Astrocyte (in vitro differentiated cells and primary cell): Measurements from ENCODE around the gene SYNM. TPM values are rescaled to one million over a fixed set of nuclear protein-coding genes. Genes with fewer than 3 reads are reported as not detected.

Experiments used
- DNase-seq: peaks from one replicate; pipeline ENCODE4 v3.0.0-alpha.2; 2010; ENCODE audit warnings: low read depth
- FAIRE-seq: peaks from 2 replicates; lab custom pipeline; 2011; peaks lifted over from hg19 to GRCh38; lab: Jason Lieb, UNC
- H2AFZ ChIP-seq: 2 replicates; pipeline ENCODE4 v1.6.0; 2012; ENCODE audit warnings: low read depth, low read length, inconsistent platforms
- H3K27ac ChIP-seq: 2 replicates; pipeline ENCODE4 v1.5.1; 2011; ENCODE audit warnings: low read depth, low read length, inconsistent platforms
- H3K27me3 ChIP-seq: 2 replicates; pipeline ENCODE4 v1.6.0; 2011; ENCODE audit warnings: low read length, inconsistent platforms; ENCODE audit not compliant: insufficient read depth
- H3K36me3 ChIP-seq: 2 replicates; pipeline ENCODE4 v1.5.1; 2011; ENCODE audit warnings: low read length, inconsistent platforms; ENCODE audit not compliant: insufficient read depth
- H3K4me1 ChIP-seq: 2 replicates; pipeline ENCODE4 v1.5.1; 2011; ENCODE audit warnings: low read length, inconsistent platforms; ENCODE audit not compliant: insufficient read depth
- H3K4me2 ChIP-seq: 2 replicates; pipeline ENCODE4 v1.6.0; 2012; ENCODE audit warnings: low read length, inconsistent platforms
- H3K4me3 ChIP-seq: 2 replicates; pipeline ENCODE4 v1.5.1; 2011; ENCODE audit warnings: low read depth, mild to moderate bottlenecking, low read length, inconsistent platforms; ENCODE audit not compliant: insufficient read depth
- H3K79me2 ChIP-seq: 2 replicates; pipeline ENCODE4 v1.6.0; 2012; ENCODE audit warnings: mild to moderate bottlenecking, low read length, inconsistent platforms; ENCODE audit not compliant: insufficient read depth
- H3K9ac ChIP-seq: 2 replicates; pipeline ENCODE4 v1.6.0; 2012; ENCODE audit warnings: mild to moderate bottlenecking, low read length, inconsistent platforms
- H3K9me3 ChIP-seq: 2 replicates; pipeline ENCODE4 v1.5.1; 2012; ENCODE audit warnings: low read depth, mild to moderate bottlenecking, low read length, inconsistent platforms; ENCODE audit not compliant: insufficient read depth
- H4K20me1 ChIP-seq: 2 replicates; pipeline ENCODE4 v1.6.0; 2012; ENCODE audit warnings: low read length, inconsistent platforms; ENCODE audit not compliant: insufficient read depth
- H3K27ac Mint-ChIP-seq: one replicate; pipeline ENCODE4 v1.8.0; 2021; ENCODE audit warnings: mild to moderate bottlenecking, mixed read lengths; ENCODE audit not compliant: unreplicated experiment
- H3K27me3 Mint-ChIP-seq: one replicate; pipeline ENCODE4 v1.8.0; 2021; ENCODE audit warnings: low read depth, mixed read lengths; ENCODE audit not compliant: unreplicated experiment
- H3K36me3 Mint-ChIP-seq: one replicate; pipeline ENCODE4 v1.8.0; 2021; ENCODE audit warnings: low read depth, mixed read lengths; ENCODE audit not compliant: unreplicated experiment
- H3K4me1 Mint-ChIP-seq: one replicate; pipeline ENCODE4 v1.8.0; 2021; ENCODE audit warnings: low read depth, mixed read lengths; ENCODE audit not compliant: unreplicated experiment
- H3K4me3 Mint-ChIP-seq: one replicate; pipeline ENCODE4 v1.8.0; 2021; ENCODE audit warnings: mild to moderate bottlenecking, moderate library complexity, mixed read lengths; ENCODE audit not compliant: unreplicated experiment
- H3K9me3 Mint-ChIP-seq: one replicate; pipeline ENCODE4 v1.8.0; 2021; ENCODE audit warnings: mild to moderate bottlenecking, mixed read lengths; ENCODE audit not compliant: unreplicated experiment
- CTCF ChIP-seq: IDR thresholded peaks from 2 replicates; pipeline ENCODE4 v1.5.1; 2011; ENCODE audit warnings: low read depth, mild to moderate bottlenecking, inconsistent platforms, low read length, moderate library complexity; ENCODE audit not compliant: insufficient read depth
- EZH2 ChIP-seq: IDR thresholded peaks from 2 replicates; pipeline ENCODE4 v1.6.1; 2012; ENCODE audit warnings: mild to moderate bottlenecking, low read length, inconsistent platforms; ENCODE audit not compliant: insufficient read depth
- total RNA-seq: library from RNA; stranded (reverse); gene quantifications from 2 replicates; pipeline ENCODE4 v1.2.1, GENCODE V29; 2021

Gene SYNM
- total RNA-seq, 1 donor from 2014 or later = 9.7 TPM

DNA sequence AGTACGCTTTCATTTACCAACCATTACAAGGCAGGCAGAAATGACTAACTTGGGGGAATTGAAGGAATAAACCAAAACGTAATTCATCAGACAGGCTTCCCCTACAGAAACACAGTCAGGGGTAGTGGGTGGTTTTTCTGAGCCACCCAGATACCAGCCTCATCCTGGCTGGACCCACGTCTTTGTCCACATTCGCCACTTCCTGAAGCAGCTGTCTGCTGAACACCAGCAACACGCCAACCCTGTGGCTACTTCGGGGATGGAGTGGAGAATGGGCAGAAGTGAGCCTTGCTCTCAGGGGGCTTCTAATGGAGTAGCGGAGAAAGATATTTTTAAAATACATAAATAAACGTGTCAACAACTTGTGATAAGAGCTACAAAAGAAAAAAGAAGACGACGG is 40.1 kb downstream of the SYNM start:
- DNase-seq (no peak), FAIRE-seq (no peak)
- Histone ChIP-seq H3K27ac (no peak overlapping the region), H3K4me2 (no peak overlapping the region), H3K79me2 (no peaks in the 10 kb centered on the region), H3K9ac (no peak overlapping the region), H3K27me3 (no peaks in the 10 kb centered on the region), H3K36me3 (no peaks in the 10 kb centered on the region), H3K4me3 (no peak overlapping the region), H2AFZ (no peak overlapping the region), H3K9me3 (no peaks in the 10 kb centered on the region), H3K4me1 (no peaks in the 10 kb centered on the region), H4K20me1 (no peaks in the 10 kb centered on the region)
- H3K27ac Mint-ChIP-seq = no peak overlapping the region
- peaks cover 20% of the 10 kb centered on the region for H3K36me3 Mint-ChIP-seq
- H3K4me1 Mint-ChIP-seq = peaks cover 3% of the 10 kb centered on the region
- no peak overlapping the region for H3K4me3 Mint-ChIP-seq
- TF ChIP-seq EZH2 = no peak
- no peaks in the 10 kb centered on the region for H3K9me3 Mint-ChIP-seq
- H3K27me3 Mint-ChIP-seq = no peaks in the 10 kb centered on the region

- Histone ChIP-seq H3K4me2 (no peak overlapping the region), H3K9ac (no peak overlapping the region), H3K27me3 (no peaks in the 10 kb centered on the region), H3K9me3 (no peaks in the 10 kb centered on the region), H3K36me3 (no peaks in the 10 kb centered on the region), H2AFZ (no peak overlapping the region), H3K4me1 (no peaks in the 10 kb centered on the region), H3K79me2 (no peaks in the 10 kb centered on the region), H3K4me3 (no peak overlapping the region), H3K27ac (no peak overlapping the region), H4K20me1 (no peaks in the 10 kb centered on the region)
- Mint-ChIP-seq H3K36me3 (peaks cover 20% of the 10 kb centered on the region), H3K4me3 (no peak overlapping the region), H3K9me3 (no peaks in the 10 kb centered on the region), H3K27ac (no peak overlapping the region), H3K27me3 (no peaks in the 10 kb centered on the region), H3K4me1 (peaks cover 3% of the 10 kb centered on the region)
- no peak for FAIRE-seq
- no peak for DNase-seq
- TF ChIP-seq EZH2 = no peak
- TF ChIP-seq CTCF = no peak
Observed at GRCh38 chr15:99145778-99146177, 40.9 kb downstream of the SYNM start.

DNA sequence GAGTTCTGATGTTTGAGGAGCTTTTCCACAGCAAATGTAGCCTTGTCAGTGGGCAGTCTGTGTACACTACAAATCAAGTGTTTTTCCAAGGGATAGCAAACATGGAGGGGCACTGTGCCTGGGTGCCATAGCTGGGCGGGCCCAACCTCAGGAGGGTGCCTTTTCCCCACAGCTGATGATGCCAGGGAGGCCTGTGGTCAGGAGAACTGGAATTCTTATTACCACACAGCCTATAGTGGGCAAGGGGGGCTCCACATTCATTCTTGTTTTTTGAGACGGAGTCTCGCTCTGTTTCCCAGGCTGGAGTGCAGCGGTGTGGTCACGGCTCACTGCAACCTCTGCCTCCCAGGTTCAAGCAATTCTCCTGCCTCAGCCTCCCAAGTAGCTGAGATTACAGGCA is 41.8 kb downstream of the SYNM start:
- Histone ChIP-seq H2AFZ (no peak overlapping the region), H3K36me3 (no peaks in the 10 kb centered on the region), H3K4me2 (no peak overlapping the region), H3K27ac (no peak overlapping the region), H3K79me2 (no peaks in the 10 kb centered on the region), H4K20me1 (no peaks in the 10 kb centered on the region), H3K4me3 (no peak overlapping the region), H3K9me3 (no peaks in the 10 kb centered on the region), H3K27me3 (no peaks in the 10 kb centered on the region), H3K9ac (no peak overlapping the region), H3K4me1 (no peaks in the 10 kb centered on the region)
- H3K9me3 Mint-ChIP-seq = no peaks in the 10 kb centered on the region
- H3K27ac Mint-ChIP-seq = no peak overlapping the region
- no peak overlapping the region for H3K4me3 Mint-ChIP-seq
- FAIRE-seq = no peak
- peaks cover 25% of the 10 kb centered on the region for H3K36me3 Mint-ChIP-seq
- H3K4me1 Mint-ChIP-seq = peaks cover 3% of the 10 kb centered on the region
- H3K27me3 Mint-ChIP-seq = no peaks in the 10 kb centered on the region
- no peak for DNase-seq
- TF ChIP-seq CTCF = no peak
- TF ChIP-seq EZH2 = no peak
